Endothelial cell (in vitro differentiated cells): ENCODE data around the gene RARS1. TPM values are rescaled to one million over a fixed set of nuclear protein-coding genes. Genes with fewer than 3 reads are reported as not detected.

Source experiments
- DNase-seq: peaks from one replicate; pipeline ENCODE4 v3.0.0; 2021; ENCODE audit warnings: low spot score
- H3K27ac Mint-ChIP-seq: one replicate; pipeline ENCODE4 v1.8.0; 2021; ENCODE audit warnings: mixed read lengths, inconsistent platforms; ENCODE audit not compliant: unreplicated experiment
- H3K27me3 Mint-ChIP-seq: one replicate; pipeline ENCODE4 v1.8.0; 2021; ENCODE audit warnings: mild to moderate bottlenecking, moderate library complexity, mixed read lengths, inconsistent platforms; ENCODE audit not compliant: unreplicated experiment
- H3K36me3 Mint-ChIP-seq: one replicate; pipeline ENCODE4 v1.8.0; 2021; ENCODE audit warnings: mild to moderate bottlenecking, low read depth, mixed read lengths, inconsistent platforms; ENCODE audit not compliant: unreplicated experiment
- H3K4me1 Mint-ChIP-seq: one replicate; pipeline ENCODE4 v1.8.0; 2021; ENCODE audit warnings: mild to moderate bottlenecking, mixed read lengths, inconsistent platforms; ENCODE audit not compliant: unreplicated experiment
- H3K4me3 Mint-ChIP-seq: one replicate; pipeline ENCODE4 v1.8.0; 2021; ENCODE audit warnings: mild to moderate bottlenecking, mixed read lengths, inconsistent platforms; ENCODE audit not compliant: unreplicated experiment
- H3K9me3 Mint-ChIP-seq: one replicate; pipeline ENCODE4 v1.8.0; 2021; ENCODE audit warnings: mixed read lengths, inconsistent platforms; ENCODE audit not compliant: unreplicated experiment
- CTCF ChIP-seq: fragments of 200-600 bp; sonication (generic); IDR thresholded peaks from one replicate; pipeline ENCODE4 v1.5.0; 2021; ENCODE audit warnings: antibody characterized with exemption; ENCODE audit not compliant: unreplicated experiment
- total RNA-seq: library from RNA; stranded (reverse); fragmentation: NEBNext Ultra II Directional; extraction: Animal tissue kit (Norgen Biotek cat#: 25700); gene quantifications from one replicate; pipeline ENCODE4 v1.2.1, GENCODE V29; 2021; ENCODE audit not compliant: unreplicated experiment

The RARS1 gene
- total RNA-seq, 1 donor from 2014 or later, result 88.5 TPM

- Mint-ChIP-seq H3K27me3 (peaks cover 3% of the 10 kb centered on the region), H3K27ac (no peak overlapping the region), H3K9me3 (no peaks in the 10 kb centered on the region), H3K36me3 (no peaks in the 10 kb centered on the region), H3K4me1 (peaks cover 5% of the 10 kb centered on the region), H3K4me3 (no peak overlapping the region)
- no peak for TF ChIP-seq CTCF
- DNase-seq, result no peak
Measured at GRCh38 chr5:168467755-168468330, 18.4 kb upstream of the RARS1 start.

GRCh38 chr5:168468836-168469235, 17.4 kb upstream of the RARS1 start:
- H3K36me3 Mint-ChIP-seq, result no peaks in the 10 kb centered on the region
- no peak for DNase-seq
- TF ChIP-seq CTCF, result no peak
- H3K4me3 Mint-ChIP-seq, result no peak overlapping the region
- no peaks in the 10 kb centered on the region for H3K9me3 Mint-ChIP-seq
- peaks cover 4% of the 10 kb centered on the region for H3K4me1 Mint-ChIP-seq
- peaks cover 3% of the 10 kb centered on the region for H3K27me3 Mint-ChIP-seq
- no peak overlapping the region for H3K27ac Mint-ChIP-seq

- no peak overlapping the region for H3K4me3 Mint-ChIP-seq
Measured at GRCh38 chr5:168469816-168470215, 16.5 kb upstream of the RARS1 start.

DNA sequence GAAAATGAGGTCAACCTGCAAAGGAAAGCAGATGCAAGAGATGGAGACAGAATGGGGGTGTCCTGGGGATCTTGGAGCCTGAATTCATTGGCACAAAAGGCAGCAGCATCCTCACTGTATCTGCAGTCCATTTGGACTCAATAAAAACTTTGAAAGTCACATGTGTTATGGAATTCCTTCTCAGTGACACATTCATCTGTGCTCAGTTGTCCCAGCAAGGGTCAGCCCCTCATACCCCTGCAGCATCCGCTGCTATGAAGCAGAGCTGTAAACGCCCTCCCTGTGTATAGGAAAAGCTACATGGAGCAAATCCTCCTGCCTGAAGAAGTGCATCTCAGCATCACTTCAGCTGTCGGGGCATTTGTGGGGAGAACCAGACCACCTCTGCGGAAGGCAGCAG, 14.5 kb upstream of the RARS1 start:
- DNase-seq, result no peak
- Mint-ChIP-seq H3K36me3 (no peaks in the 10 kb centered on the region), H3K9me3 (no peaks in the 10 kb centered on the region), H3K27me3 (peaks cover 3% of the 10 kb centered on the region), H3K4me1 (peaks cover 2% of the 10 kb centered on the region), H3K27ac (no peak overlapping the region), H3K4me3 (no peak overlapping the region)
- no peak for TF ChIP-seq CTCF

More at GRCh38 chr5:168469816-168470215, 16.5 kb upstream of the RARS1 start:
- no peaks in the 10 kb centered on the region for H3K36me3 Mint-ChIP-seq
- no peak overlapping the region for H3K27ac Mint-ChIP-seq
- no peaks in the 10 kb centered on the region for H3K9me3 Mint-ChIP-seq
- no peak for DNase-seq
- H3K4me1 Mint-ChIP-seq, result peaks cover 2% of the 10 kb centered on the region
- no peak for TF ChIP-seq CTCF
- peaks cover 3% of the 10 kb centered on the region for H3K27me3 Mint-ChIP-seq

DNA sequence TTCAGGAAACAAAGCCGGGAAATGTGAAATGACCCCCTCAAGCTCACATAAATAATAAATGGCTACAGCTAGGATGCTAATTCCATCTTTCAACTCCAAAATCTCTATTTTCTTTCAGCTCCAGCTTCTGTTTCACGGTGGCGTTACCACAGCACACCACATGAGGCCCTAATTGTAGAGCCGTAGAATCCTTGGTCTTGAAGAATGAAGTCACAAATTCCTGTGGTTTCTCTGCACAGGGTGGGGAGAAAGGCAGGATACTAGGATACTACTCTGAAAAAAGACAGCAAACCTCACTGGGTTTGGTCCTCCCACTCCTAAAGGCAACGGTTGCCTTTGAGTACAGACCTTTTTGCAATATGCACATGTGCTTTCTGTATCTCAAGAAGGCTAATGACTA, 13.9 kb upstream of the RARS1 start:
- no peak for TF ChIP-seq CTCF
- no peak overlapping the region for H3K27ac Mint-ChIP-seq
- DNase-seq, result no peak

More for the DNA sequence above, 13.9 kb upstream of the RARS1 start:
- Mint-ChIP-seq H3K27me3 (peaks cover 3% of the 10 kb centered on the region), H3K9me3 (no peaks in the 10 kb centered on the region), H3K4me1 (peaks cover 2% of the 10 kb centered on the region), H3K36me3 (no peaks in the 10 kb centered on the region), H3K4me3 (no peak overlapping the region)
